ENCODE results near the gene GAN.

Gene GAN

DNA sequence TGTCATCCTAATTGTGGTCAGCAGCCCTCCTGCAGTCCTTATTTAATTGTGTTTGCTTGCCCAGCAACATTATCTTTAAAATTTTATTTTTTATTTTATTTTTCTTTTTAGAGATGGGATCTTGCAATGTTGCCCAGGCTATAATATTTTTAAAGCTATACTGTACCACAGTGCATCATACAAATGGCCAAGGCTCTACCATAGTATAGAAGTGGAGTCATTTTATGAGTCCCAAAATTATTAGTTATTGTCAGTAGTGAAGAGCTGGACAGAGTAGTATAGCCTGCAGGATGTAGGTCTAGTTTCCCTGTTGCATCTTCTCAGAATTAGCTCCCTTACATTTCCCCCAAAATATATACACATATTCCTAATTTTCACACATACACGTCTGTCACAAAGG, 44.1 kb downstream of the GAN start:
- DNase-seq, result no peak

DNA sequence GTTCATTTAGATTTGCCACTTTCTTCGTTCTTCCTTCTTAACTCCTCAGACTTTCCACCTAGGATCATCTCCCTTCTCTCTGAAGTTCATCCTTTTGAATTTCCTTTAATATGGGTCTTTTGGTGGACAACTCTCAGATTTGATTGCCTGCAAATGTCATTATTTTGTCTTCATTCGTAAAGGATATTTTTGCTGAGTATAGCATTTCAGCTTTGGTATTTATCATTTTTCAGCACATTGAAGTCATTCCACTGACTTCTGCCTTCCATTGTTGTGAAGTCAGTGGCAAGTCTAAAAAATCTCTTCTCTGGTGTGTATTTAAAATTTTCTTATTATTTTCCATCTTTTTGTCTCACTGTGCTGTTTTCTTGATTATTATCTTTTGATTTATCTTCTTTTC, 45.4 kb downstream of the GAN start:
- DNase-seq, result no peak

DNA sequence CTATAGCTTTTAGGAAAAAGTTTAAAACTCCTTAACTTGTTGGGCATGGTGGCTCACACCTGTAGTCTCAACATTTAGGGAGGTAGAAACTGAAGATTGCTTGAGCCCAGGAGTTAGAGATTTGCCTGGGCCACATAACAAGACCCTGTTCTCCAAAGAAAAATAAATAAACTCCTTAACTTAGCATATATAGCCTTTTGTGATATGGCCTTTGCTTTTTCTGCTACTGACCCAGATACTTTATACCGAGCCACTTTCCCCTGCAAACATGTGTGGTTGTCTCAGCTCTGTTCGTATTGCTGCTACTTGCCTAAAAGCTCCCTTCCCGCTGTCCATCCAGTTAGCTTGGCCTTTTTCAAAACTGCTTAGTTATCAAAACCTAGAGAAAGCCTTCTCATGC, 51.0 kb downstream of the GAN start:
- DNase-seq, result no peak

DNA sequence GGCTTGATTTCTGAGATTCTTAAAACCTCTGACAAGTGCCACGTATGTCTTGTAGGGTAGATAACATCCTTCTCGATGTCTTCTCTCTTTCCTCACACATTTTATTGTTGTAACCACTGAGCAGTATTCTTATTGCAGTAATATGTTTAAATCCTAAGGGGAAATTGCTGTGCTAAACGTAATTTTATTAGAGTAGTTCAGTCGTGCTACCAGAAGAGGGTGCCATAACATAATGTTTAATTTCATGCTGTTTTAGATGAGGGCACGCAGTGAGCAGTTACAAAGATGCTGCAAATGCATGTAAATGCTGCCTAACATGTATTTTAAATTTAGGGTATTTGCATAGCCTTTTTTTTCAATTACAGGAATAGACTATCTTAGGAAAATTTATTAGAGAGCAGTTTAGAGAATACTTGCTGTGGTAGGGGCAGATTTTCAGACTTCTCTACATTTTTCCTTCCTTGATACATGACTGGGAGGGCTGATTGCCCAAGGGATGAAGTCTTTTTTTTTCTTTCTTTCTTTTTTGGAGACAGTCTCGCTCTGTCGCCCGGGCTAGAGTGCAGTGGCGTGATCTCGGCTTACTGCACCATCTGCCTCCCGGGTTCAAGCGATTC, 51.7 kb downstream of the GAN start:
- DNase-seq, result peak; percentile 56

DNA sequence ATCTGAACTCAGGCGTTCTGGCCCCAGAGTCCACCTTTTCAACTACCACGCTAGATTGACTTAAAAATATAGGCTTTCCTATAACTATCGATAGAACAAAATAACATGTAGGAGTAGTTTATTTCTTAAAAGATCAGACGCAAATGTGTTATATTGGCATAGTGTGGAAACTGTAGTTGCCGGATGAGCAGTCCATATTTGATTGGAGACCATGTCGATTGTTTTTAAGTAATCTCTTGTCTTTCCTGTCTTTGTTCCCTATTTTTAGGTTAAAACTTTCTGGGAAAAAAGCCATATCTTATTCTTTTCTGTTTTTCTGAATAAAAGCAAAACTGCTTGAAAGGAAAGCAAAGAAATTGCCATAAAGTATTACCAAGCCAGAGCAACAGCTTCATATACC, 53.1 kb downstream of the GAN start:
- DNase-seq, result no peak

DNA sequence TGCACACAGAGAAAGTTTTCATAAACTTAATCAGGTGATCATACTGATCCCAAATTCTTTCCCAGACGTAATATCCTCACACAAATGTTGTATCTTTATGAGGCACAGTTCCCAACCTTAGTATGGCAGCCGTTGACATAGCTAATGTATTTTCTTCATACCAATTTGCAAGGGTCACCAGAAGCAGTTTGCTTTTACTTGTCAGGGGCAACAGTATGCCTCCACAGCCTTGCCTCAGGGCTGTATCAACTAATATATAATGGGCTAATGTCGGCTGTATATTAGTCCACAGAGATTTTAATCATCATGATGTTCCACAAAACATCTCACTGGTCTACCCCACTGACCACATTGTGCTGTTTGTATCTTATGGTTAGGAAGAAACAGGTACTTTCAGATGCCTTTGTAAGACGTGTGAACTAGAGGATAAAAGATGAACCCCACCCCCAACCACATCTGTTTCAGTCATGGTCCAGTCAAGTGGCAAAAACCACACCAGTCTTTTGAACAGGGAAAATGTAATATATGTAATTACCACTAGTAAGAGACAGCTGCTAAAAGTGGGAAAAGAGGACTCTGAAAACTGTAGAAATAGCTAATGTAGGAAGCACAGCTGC, 55.2 kb downstream of the GAN start:
- DNase-seq, result no peak

DNA sequence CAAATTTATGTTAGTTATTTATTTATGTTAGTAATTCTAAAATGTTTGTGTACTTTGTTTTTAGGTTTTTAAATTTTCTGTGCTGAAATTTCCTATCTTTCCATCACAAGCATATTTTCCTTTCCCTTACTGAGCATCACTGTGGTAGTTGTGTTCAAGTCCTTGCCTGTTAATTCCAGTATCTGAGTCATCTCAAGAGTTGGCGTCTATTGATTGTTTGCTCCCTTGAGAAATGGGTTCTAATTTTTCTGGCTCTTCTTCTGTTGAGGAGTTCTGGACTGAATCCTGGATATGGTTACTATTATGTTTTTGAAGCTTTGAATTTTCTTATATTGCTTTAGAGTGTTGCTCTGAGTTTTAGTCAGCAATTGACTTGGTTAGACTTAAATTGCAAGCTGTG, 56.3 kb downstream of the GAN start:
- no peak for DNase-seq

DNA sequence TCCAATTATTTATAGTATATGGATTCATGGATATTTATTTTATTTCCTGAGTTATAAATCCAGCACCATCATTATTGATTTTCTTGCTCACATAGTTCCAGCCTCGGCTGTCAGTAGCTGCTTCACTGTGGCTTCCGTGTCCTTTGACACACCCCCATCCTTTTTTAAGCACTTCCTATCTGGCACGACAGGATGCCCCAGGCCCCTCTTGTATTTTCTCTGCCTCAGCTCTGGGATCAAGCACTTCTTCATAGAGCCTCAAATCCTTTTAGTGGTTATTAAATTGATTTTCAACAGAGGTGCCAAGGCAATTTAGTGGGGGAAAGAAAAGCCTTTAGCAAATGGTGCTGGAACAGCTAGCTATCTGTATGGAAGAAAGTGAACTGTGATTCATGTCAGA, 59.8 kb downstream of the GAN start:
- DNase-seq, result peak; percentile 74

DNA sequence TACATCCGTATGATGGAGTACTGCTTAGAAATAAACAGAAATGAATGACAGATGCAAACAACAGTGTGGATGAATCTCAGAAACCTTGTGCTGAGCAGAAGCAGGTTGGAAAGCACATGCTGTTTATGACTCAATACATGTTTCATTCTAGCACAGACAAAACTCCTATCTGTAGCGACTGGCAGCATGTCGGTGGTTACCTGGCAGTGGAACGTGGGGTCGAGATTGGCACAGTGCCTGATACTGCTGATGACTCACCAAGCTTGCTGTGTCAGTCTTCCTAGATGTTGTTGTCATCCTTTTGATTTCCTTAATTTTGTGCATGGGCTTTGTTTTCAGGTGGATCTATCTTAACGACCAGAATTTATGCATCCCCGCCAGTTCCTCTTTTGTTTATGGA, 62.1 kb downstream of the GAN start:
- DNase-seq, result no peak

DNA sequence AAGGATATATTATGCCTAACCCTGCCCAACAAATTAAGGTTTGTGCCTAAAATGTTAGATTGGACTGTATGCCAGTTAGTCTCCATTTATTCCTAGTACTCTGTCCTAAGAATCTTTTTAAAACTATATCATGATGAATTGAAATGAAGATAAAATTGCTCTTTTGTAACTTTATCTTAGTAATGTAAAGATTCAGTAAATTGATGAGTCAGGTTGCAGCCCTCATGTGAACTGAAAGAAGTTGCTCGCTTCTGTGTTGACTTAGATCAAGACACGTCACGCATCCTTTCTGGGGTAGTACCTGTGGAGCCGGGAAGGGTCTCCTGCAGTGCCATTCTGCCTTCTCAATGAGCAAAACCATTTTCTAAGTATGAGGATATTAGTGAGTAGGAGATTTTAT, 63.3 kb downstream of the GAN start:
- DNase-seq, result no peak

DNA sequence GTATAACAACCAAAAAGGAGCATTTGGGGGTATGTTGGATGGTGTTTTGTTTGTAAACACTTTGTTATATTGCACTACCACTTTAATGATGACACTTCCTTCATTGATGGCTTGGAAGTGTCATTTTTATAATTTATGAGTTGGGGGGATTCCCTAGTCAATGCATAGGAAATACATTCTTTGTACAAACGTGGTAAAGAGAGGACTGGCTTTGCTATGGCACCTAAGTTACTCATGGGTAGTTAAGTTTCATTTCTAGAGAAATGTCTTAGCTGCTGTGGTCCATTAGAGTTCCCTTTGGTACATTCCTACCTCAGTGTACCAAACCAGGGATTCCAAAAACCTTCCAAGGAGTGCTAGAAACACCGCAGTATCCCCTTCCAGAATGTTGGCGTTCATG, 66.2 kb downstream of the GAN start:
- DNase-seq, result no peak

DNA sequence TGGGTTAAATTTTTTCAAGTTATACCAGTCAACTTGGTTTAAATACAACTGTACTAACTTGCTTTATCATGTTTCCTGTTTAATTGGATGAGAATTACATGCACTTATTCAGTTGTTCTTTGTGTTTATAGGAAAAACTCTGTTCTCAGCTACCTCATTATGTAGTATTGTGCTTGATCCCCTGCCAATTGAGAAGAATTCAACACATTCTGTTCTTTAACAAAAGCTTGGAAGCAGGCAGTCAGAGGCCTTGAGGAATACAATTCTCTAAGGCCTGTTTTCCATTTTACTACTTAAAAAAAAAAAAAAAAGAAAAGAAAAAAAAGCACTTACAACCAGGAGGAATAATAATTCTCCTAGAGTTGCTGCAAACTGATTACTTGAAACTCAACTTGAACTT, 69.2 kb downstream of the GAN start:
- DNase-seq, result no peak

DNA sequence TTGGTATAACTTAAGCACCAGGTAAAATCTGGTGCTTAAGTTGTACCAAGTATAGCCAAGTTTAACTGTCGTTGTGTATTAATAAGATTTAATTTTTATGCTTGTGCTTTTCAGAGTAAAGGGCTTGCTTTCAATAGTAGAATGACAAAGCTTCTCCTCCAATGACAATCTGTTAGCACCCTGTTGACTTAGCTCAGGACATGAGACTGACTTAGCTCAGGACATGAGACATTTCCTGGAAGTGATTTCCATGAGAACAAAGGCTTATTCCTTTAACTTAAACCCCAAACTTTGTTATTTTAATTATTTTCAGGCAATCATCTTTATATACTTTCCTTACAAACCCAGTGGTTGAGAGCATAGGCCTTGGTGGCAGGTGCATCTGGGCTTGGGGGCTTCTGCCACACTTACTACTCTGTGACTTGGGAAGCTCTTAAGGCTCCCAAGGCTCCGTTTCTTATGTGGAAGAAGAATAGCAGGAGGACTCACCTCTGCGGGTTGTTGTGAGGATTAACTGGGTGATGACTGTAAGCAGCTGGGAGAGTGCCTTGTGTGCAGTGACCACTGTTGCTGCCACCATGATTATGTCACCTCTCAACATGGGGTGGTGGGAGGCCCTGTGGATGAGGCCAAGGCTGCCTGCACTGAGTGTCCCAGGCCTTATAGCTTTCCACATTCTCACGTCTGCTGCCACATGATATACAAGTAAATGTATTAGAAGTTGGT, 70.4 kb downstream of the GAN start:
- no peak for DNase-seq

DNA sequence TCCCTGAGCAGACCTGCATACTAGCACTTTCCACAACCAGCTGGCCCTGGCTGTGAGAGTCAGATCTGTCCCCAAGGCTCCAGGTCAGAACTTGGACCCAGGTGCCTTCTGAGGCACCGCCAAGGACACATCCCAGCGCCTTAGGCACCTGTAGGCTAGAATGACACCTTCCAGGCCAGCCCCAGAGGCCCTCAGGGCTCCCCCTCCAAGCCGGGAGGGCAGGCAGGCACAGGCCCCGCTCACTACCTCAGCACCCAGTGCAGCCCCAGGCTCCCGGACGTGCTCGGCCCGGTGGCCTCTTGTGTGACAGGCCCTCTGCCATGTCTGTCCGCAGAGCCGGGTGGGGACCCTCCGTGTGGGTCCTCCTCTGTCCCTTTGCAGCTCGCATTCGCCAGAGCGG, 73.6 kb downstream of the GAN start:
- no peak for DNase-seq

DNA sequence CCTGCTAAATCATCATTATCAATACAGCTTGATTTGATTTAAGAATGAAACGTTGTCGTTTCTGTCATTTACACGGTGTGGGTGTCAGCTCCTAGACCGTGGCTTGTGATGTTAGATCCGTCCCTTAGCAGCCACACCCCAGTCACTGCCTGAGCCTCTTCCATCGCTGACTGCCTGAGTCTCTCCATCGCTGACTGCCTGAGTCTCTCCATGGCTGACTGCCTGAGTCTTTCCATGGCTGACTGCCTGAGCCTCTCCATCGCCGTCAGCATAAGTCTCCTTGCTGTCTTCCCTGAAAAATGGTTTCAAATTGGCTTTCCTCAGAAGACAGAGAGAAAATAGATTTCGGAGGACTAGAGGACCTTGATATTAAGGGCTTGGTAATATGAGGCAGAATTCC, 76.1 kb downstream of the GAN start:
- DNase-seq, result no peak

DNA sequence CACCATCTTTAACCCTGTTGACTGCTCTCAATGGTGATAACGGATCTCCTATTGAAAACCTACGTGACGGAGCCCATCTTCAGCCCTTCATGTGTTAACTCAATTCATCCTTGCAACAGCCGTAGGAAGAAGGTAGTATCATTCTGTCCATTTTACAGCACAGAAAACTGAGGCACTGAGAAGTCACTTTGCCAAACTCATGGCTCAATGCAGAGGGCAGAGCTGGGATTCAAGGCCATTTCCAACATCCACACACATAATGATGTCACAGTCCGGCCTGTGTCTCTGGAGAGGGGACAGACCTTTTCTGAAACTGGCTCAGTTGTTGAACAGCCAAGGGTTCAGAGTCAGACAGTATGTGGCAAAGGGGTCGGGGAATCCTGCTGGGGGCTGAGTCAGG, 77.2 kb downstream of the GAN start:
- DNase-seq, result no peak

DNA sequence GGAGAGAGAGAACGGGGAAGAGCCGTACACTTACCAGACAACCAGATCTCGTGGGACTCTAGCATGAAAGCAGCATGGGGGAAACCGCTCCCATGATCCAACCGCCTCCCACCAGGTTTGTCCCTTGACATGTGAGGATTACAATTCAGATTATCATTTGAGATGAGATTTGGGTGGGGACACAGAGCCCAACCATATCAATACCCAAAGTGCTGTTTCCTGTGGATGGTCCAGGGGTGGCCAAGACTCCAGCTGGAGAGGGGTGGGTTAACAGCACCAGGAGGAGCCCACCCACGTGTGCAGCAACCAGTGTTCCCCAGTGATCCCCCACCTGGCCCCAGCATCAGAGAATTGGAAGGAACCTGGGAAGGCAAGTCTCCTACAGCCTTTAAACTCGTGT, 79.7 kb downstream of the GAN start:
- DNase-seq, result no peak

DNA sequence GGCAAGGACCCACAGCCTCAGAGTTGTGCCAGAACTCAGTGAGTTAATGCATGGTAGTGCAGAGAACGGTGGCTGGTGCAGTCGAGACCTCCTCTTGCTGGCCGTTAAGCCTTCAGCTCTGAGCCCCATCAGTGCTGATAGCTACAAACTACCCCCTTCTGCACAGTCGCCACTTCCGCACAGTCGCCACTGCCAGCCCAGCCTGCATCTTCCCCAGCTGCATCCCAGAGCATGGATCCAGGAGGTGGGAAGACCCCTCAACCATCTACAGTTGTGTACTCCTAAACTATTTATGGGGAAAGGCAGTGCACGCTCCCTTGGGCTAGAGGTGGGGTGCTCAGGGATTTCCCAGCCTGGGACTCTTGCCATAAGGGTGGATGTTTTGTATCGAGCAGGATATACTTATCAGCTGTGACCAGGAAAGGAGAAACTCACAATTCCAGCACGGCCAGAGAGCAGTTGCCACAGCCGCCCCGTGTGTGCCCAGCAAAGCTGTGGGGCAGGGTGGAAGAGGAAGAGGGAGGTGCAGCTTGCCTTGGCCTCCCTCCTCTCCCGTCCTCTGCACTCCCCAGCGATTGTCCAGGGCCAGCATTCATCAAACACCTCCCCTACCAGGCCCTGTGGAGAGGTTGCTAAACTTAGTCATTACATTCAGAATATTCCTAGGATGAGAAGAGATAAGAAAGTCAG, 80.3 kb downstream of the GAN start:
- no peak for DNase-seq

DNA sequence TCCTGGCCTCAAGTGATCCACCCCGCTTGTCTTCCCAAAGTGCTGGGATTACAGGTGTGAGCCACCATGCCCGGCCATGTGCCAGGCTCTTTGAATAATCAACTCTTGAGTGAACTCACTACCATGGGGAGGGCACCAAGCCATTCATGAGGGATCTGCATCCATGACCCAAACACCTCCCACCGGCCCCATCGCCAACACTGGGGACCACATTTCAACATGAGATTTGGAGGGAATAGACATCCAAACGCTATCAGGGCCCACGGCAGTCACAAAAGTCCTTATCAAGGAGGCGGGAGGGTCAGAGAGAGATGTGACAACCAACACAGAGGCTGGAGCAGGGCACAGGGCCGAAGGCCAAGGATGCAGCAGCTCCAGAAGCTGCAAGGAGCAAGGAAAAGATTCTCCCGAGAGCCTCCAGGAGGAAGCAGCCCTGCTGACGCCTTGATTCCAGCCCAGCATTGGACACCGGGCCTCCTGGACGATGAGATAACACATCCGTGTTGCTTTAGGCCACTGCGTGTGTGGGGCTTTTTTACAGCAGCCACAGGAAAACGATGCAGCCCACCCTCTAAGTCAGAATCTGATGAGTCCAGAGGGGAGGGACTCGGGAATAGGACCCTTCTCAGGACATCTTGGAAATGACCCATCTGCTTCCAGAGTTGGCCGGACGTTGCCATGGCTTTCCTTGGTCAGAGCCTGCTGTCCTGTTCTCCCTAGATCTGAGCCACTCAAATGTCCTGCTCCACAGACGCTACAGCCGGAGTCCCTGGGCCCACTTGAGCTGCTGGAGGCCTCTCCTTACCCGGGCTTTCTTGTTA, 82.5 kb downstream of the GAN start:
- DNase-seq, result no peak

DNA sequence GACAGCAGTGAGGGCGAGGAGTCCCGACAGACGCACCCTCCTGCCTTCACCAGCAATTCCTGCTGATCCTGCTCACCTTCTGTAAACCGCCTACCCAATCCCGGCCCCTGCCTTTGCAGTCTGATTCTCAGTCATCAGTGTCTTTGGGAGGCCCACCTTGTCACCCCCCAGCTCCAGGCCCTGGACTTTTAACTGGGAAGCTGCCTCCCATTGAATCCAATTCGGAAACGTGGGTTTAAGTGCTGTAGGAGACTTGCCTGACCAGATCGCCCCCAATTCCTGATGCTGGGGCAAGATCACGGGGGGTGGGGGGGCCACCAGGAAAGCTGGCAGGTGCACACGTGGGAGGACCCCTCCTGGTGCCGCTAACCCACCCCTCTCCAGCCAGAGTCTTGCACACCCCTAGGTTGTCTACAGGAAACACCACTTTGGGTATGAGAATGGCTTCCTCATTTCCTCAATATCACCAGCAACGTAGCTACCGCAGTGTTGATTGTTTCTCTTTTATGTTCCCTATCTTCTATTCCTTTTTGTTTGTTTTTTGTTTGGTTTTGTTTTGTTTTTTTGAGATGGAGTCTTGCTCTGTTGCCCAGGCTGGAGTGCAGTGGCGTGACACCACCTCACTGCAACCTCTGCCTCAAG, 83.2 kb downstream of the GAN start:
- no peak for DNase-seq

DNA sequence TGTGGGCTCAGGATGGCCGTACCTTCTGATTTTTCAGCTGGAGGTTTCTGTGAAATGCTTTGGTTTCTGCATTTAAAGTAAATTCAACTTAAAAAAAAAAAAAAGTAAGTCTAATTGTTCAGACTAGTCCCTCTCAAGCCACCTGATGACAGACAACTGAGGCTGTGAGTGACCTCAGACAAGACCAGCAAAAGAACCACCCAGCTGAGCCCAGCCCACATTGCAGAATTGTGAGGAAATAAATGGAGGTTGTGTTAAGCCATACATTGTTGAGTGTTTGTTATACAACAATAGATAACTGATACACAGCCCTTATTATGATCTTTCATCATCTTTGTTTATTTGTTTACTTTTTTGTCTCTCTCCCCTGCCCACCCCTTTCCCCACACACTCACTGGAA, 85.1 kb downstream of the GAN start:
- no peak for DNase-seq
